NCI-H1436 (cell line): ENCODE measurements around the gene POLDIP3.
"Not testable (repeated sequence)": the region's sequence is repeated elsewhere in the genome, so short reads cannot be mapped to it uniquely, and the experiment has no call there.

ENCODE experiments used
- DNase-seq: peaks from one replicate; lab custom pipeline; 2025; lab: John Stamatoyannopoulos, UW

The POLDIP3 gene

GRCh38 chr22:42586381-42586780 is 28.3 kb downstream of the POLDIP3 start:
- DNase-seq: no peak

DNA sequence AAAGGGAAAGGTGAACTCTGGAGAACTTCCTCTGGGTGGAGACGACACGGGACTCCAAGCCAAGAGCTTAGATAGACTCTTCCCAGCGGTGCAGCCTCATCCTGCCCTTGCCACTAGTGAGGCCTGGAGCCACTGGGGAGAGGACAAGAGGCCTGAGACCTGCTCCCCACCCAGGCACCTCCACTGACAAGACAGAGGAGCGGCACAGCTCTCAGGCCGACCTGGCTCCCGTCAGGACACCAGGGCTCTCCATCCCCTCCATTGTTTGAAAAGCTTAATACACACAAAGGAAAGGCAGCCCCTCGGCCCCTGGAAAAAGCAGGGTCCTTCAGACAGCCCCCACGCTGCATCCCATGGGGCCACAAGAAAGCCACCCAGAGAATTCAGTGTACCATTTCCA is 29.6 kb downstream of the POLDIP3 start:
- no peak for DNase-seq

GRCh38 chr22:42584364-42584940 is 30.2 kb downstream of the POLDIP3 start:
- no peak for DNase-seq

- no peak for DNase-seq
These were observed 31.7 kb downstream of the POLDIP3 start for GRCh38 chr22:42582987-42583386.

DNA sequence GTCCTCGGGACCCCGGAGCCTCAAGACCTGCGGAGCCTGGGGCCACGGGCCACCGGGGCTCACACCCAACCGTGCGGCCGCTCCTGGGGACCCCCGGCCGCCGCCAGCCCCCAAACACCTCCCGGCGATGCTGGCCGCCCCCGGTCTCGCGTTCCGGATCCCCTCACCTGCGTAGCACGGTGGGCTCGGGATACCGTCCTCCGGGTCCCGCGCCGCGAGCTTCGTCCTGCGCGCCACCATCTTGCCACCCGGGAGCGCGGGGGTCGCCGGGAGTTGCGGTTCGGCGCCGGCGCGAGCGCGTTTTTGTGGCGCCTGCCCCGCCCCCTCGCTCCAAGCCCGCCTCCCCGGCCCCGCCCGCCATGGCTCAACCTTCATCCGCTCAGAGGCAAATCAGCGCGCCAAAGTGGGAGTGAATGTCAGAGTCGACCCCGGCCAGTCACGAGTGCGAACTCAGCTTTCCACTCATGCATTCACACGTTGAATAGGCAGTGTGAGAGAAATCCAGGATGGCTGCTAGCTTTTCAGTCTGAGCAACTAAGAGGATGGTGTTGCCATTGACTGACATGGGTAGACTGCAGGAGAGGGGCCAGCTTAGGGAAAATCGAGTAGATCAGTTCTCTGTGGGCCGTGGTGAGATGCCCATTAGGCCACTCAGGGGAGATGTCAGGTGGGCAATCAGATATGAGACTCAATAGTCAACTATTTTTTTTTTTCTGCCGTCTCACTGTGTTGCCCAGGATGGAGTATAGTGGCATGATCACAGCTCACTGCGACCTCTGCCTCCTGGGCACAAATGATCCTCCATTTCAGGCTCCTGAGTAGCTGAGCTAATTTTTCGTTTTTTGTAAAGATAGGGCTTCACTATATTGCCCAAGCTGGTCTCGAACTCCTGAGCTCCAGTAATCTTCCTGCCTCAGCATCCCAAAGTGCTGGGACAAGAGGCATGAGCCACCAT is 32.6 kb downstream of the POLDIP3 start:
- DNase-seq: peak; percentile 78

GRCh38 chr22:42581194-42581761 is 33.4 kb downstream of the POLDIP3 start:
- not testable (repeated sequence) for DNase-seq

GRCh38 chr22:42580040-42580439 is 34.6 kb downstream of the POLDIP3 start:
- DNase-seq: not testable (repeated sequence)

- DNase-seq: no peak
These were observed 37.0 kb downstream of the POLDIP3 start for GRCh38 chr22:42577623-42578240.

DNA sequence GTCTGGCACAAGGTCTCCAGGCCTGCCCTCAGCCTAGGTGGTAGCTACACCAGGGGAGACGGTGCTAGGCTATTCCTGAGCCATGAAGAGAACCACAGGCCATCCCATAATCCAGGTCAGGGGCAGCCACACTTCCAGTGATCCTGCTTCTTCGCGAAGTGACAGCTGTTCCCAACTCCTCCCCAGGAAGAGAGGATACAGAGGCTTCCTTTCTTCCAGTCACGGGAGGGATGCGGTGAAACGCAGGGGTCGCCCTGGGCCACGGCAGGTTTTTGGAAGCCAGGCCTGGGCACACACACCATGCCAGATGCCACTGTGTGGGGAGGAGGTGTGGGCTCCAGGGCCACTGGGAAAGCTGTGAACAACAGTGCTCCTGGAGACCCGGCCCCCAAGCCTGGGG is 37.5 kb downstream of the POLDIP3 start:
- not testable (repeated sequence) for DNase-seq

- DNase-seq: not testable (repeated sequence)
These were observed 38.6 kb downstream of the POLDIP3 start for GRCh38 chr22:42575996-42576574.

GRCh38 chr22:42574468-42574867 is 40.2 kb downstream of the POLDIP3 start:
- not testable (repeated sequence) for DNase-seq

DNA sequence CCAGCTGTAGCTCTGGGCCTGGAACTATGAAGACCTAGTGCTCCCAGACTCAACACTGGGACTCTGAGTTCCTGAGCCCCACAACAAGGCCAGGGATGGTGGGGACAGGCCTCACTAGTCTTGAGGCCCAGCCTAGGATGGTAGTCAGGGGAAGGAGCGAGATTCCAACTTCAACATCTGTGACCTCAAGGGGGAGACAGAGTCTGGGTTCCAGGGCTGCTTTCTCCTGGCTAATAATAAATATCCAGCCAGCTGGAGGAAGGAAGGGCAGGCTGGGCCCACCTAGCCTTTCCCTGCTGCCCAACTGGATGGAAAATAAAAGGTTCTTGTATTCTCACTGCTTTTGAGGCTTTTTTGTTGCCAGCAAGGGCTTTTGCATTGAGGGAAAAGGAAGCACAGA is 40.6 kb downstream of the POLDIP3 start:
- DNase-seq: not testable (repeated sequence)

DNA sequence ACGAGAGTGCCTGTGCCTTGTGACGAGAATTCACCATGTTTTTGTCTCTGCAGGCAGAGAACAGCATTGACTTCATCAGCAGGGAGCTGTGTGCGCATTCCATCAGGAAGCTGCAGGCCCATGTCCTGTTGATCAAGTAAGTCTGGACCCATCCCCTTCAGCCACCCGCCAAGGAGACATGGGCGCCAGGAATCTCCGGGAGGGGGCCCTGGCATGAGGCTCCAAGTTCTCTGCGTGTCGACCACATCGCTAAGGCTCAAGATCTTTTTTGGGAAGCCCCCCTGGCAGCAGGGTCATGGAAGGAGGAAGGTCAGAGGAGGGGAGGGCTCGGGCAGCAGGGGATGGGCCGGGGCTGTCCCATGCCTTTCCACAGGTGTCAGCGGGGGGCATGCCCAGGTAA is 43.6 kb downstream of the POLDIP3 start:
- DNase-seq: not testable (repeated sequence)

DNA sequence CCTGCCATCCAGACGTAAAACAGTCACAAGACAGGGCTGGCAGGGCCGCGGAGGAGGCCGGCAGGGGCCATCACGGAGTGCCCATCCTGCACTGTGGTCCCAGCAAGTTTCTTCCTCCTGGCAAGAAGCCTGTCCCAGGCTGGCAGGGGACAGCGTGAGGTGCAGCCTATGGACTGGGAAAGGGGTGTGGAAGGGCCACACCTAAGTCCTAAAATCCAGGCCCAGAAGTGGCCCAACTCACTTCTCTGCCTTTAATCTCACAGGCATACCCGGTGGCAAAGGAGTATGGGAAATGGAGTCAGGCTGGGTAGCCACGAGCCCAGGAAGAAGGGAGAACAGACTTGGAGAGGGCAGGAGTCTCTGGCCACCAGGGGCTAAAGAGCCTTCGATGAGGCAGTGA is 44.1 kb downstream of the POLDIP3 start:
- not testable (repeated sequence) for DNase-seq

- not testable (repeated sequence) for DNase-seq
These were observed 46.7 kb downstream of the POLDIP3 start for GRCh38 chr22:42567950-42568349.

DNA sequence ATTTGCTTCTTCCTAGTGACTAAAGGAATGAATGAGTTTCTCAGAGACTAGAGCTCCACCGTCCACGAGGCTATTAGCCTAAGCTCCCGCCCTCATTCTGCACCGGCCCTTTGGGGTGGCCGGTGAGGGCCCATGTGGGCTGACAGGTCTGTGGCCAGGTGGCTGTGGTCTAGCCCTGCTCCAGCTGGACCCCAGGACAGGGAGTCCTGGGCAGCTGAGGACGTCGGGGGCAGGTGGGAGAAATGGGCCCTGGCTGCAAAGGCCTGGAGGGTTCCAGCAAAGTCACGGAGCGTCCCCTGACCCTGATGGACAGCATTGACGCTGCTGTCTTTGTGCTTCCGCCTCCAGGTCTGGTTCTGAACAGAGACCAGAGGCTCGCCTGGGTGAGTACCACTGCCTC is 48.7 kb downstream of the POLDIP3 start:
- no peak for DNase-seq

DNA sequence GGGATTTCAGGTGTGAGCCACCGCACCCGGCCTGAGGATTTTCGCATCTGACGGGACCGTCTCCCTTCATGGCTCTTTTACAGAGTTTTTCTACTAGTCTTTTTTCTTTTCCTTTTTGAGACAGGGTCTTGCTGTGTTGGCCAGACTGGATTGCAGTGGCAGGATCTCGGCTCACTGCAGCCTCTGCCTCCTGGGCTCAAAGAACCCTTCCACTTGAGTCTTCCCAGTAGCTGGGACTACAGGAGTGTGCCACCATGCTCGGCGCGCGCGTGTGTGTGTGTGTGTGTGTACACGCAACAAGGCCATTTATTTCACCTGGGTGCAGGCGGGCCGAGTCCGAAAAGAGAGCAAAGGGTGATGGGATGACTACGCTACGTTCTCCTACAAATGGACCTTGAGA is 50.0 kb downstream of the POLDIP3 start:
- no peak for DNase-seq

- DNase-seq: not testable (repeated sequence)
These were observed 50.7 kb downstream of the POLDIP3 start for GRCh38 chr22:42563943-42564342.

- no peak for DNase-seq
These were observed 52.0 kb downstream of the POLDIP3 start for GRCh38 chr22:42562684-42563083.

- DNase-seq: no peak
These were observed 52.4 kb downstream of the POLDIP3 start for GRCh38 chr22:42562279-42562678.

- DNase-seq: no peak
These were observed 52.8 kb downstream of the POLDIP3 start for GRCh38 chr22:42561856-42562255.

DNA sequence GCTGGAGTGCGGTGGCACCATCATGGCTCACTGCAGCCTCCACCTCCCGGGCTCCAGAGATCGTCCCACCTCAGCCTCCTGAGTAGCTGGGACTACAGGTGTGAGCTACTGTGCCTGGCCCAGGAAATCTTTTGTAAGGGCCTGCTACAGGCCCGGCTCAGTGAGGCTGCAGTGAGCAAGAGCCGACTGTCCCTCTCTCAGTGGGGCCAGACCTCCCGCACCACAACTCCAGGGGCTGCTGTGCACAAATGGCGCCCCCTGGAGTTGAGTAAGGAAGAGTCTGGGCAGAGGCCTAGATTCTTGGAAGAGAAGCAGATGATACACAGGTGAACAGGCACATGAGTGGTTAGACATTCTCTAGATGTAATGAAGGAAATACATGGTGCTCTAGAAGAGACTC is 53.9 kb downstream of the POLDIP3 start:
- no peak for DNase-seq
